ENCODE measurements around the gene ABRACL.

ABRACL gene

GRCh38 chr6:139028215-139028657 lies 309 bp upstream of the ABRACL start:
- Histone ChIP-seq H3K27ac (replicated peaks) (peak overlapping the region; percentile 98), H3K27me3 (ENCODE audit: insufficient read depth, poor library complexity, severe bottlenecking) (no peaks in the 10 kb centered on the region), H3K4me3 (replicated peaks; ENCODE audit: insufficient read depth, low read length) (peak overlapping the region; percentile 69)
- TF ChIP-seq POLR2AphosphoS5 (IDR thresholded peaks at IDR 0.05; ENCODE audit: low read depth) (no peak), GABPA (IDR thresholded peaks at IDR 0.05; ENCODE audit: low read depth) (no peak), CTCF (IDR thresholded peaks at IDR 0.05; ENCODE audit: insufficient read depth, low read length) (no peak), SPI1 (IDR thresholded peaks at IDR 0.05; ENCODE audit: borderline replicate concordance, low read depth) (no peak)
- TF ChIP-seq, protein P1, sequence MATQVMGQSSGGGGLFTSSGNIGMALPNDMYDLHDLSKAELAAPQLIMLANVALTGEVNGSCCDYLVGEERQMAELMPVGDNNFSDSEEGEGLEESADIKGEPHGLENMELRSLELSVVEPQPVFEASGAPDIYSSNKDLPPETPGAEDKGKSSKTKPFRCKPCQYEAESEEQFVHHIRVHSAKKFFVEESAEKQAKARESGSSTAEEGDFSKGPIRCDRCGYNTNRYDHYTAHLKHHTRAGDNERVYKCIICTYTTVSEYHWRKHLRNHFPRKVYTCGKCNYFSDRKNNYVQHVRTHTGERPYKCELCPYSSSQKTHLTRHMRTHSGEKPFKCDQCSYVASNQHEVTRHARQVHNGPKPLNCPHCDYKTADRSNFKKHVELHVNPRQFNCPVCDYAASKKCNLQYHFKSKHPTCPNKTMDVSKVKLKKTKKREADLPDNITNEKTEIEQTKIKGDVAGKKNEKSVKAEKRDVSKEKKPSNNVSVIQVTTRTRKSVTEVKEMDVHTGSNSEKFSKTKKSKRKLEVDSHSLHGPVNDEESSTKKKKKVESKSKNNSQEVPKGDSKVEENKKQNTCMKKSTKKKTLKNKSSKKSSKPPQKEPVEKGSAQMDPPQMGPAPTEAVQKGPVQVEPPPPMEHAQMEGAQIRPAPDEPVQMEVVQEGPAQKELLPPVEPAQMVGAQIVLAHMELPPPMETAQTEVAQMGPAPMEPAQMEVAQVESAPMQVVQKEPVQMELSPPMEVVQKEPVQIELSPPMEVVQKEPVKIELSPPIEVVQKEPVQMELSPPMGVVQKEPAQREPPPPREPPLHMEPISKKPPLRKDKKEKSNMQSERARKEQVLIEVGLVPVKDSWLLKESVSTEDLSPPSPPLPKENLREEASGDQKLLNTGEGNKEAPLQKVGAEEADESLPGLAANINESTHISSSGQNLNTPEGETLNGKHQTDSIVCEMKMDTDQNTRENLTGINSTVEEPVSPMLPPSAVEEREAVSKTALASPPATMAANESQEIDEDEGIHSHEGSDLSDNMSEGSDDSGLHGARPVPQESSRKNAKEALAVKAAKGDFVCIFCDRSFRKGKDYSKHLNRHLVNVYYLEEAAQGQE (IDR thresholded peaks at IDR 0.05; ENCODE audit: insufficient replicate concordance, low read depth): no peak
- no peak for DNase-seq (ENCODE audit: low read depth in 1 of 2, low spot score in 1 of 2)

DNA sequence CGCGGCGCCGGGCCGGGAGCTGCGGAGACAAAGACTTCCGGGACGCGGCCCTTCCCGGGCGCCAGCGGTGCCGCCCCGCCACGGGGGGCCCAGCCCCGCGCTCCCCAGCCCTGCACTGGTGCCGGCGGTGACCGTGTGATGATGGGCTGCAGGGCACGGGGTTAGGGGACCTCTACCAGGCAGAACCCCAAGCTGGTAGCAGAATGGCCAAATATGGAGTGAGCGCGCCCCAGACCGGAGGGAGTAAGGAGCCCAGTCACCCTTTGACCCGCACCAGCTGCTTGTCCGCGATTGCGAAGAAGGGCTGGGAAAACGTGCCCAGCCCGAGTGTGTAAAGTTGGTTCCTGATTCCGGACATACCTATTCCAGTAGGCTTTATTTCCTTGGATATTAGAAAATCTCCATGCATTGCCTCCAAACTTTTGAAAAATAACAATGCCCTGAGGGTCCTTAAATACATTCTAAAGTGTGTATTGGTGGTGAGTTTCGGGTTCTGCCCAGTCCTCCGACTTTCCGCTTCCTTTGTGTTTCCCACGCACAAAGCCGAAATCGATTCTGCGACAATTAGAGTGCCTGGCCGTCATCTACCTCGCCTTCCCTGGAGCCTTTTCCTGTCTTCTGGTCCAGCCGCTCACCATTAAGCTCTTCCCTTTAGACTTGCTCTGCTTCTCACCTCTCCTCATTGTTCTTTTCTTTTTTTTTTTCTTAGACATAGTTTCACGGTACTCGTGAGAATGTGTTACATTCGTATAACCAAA lies 1.1 kb downstream of the ABRACL start:
- peak overlapping the region; percentile 98 for H3K27ac ChIP-seq (replicated peaks)
- peak in 1 of 2 experiments; percentile 74 for DNase-seq (ENCODE audit: low read depth in 1 of 2, low spot score in 1 of 2)

More for the DNA sequence above, 1.1 kb downstream of the ABRACL start:
- TF ChIP-seq SPI1 (IDR thresholded peaks at IDR 0.05; ENCODE audit: borderline replicate concordance, low read depth) (no peak), POLR2AphosphoS5 (IDR thresholded peaks at IDR 0.05; ENCODE audit: low read depth) (peak; percentile 55; the same call in 1 of the 2 replicates), CTCF (IDR thresholded peaks at IDR 0.05; ENCODE audit: insufficient read depth, low read length) (no peak), GABPA (IDR thresholded peaks at IDR 0.05; ENCODE audit: low read depth) (no peak)
- TF ChIP-seq, protein P1 (IDR thresholded peaks at IDR 0.05; ENCODE audit: insufficient replicate concordance, low read depth): no peak
- Histone ChIP-seq H3K4me3 (replicated peaks; ENCODE audit: insufficient read depth, low read length) (peak overlapping the region; percentile 69), H3K27me3 (ENCODE audit: insufficient read depth, poor library complexity, severe bottlenecking) (no peaks in the 10 kb centered on the region)
